Stimulated activated CD4-positive, alpha-beta T cell treated with anti-CD3 and anti-CD28 coated beads, Interleukin-2, amount 100 ng/mL, for 48 hours (primary cell): ENCODE data around the gene AIG1.

Source experiments
- DNase-seq, 2 donors: peaks; one replicate each; pipeline ENCODE4 v3.0.0-alpha.2; 2020

Gene AIG1

GRCh38 chr6:143169440-143169839, 108.8 kb downstream of the AIG1 start:
- DNase-seq = no peak

GRCh38 chr6:143174516-143174915, 113.8 kb downstream of the AIG1 start:
- DNase-seq = no peak

- DNase-seq = no peak
These were observed 114.3 kb downstream of the AIG1 start for GRCh38 chr6:143174951-143175350.

- no peak for DNase-seq
These were observed 115.7 kb downstream of the AIG1 start for GRCh38 chr6:143176090-143177021.

- DNase-seq = no peak
These were observed 117.0 kb downstream of the AIG1 start for GRCh38 chr6:143177706-143178105.

- no peak for DNase-seq
These were observed 118.4 kb downstream of the AIG1 start for GRCh38 chr6:143179096-143179495.

GRCh38 chr6:143179901-143180612, 119.4 kb downstream of the AIG1 start:
- DNase-seq = no peak

- DNase-seq = no peak
These were observed 120.1 kb downstream of the AIG1 start for GRCh38 chr6:143180826-143181225.

GRCh38 chr6:143183666-143184065, 123.0 kb downstream of the AIG1 start:
- no peak for DNase-seq

- no peak for DNase-seq
These were observed 124.6 kb downstream of the AIG1 start for GRCh38 chr6:143185288-143185687.

- DNase-seq = no peak
These were observed 126.7 kb downstream of the AIG1 start for GRCh38 chr6:143187238-143187923.

- DNase-seq = no peak
These were observed 127.6 kb downstream of the AIG1 start for GRCh38 chr6:143188292-143188691.

GRCh38 chr6:143191361-143191760, 130.7 kb downstream of the AIG1 start:
- no peak for DNase-seq

- no peak for DNase-seq
These were observed 132.1 kb downstream of the AIG1 start for GRCh38 chr6:143192766-143193165.

GRCh38 chr6:143193571-143194094, 132.9 kb downstream of the AIG1 start:
- DNase-seq = no peak

- DNase-seq = no peak
These were observed 133.5 kb downstream of the AIG1 start for GRCh38 chr6:143194095-143194589.

- DNase-seq = no peak
These were observed 134.7 kb downstream of the AIG1 start for GRCh38 chr6:143195349-143195845.

- no peak for DNase-seq
These were observed 136.0 kb downstream of the AIG1 start for GRCh38 chr6:143196525-143197225.

- DNase-seq = no peak
These were observed 136.7 kb downstream of the AIG1 start for GRCh38 chr6:143197377-143197776.

- DNase-seq = no peak
These were observed 137.6 kb downstream of the AIG1 start for GRCh38 chr6:143198312-143198711.

GRCh38 chr6:143199291-143199690, 138.6 kb downstream of the AIG1 start:
- DNase-seq = no peak

- no peak for DNase-seq
These were observed 139.6 kb downstream of the AIG1 start for GRCh38 chr6:143200167-143200770.
